GM13976 (cell line): ENCODE results near the gene SETDB2.

Experiments
- DNase-seq: peaks from one replicate; pipeline ENCODE4 v3.0.0; 2012; ENCODE audit warnings: low spot score
- CTCF ChIP-seq: IDR thresholded peaks from 2 replicates; pipeline ENCODE4 v1.5.1; 2012; ENCODE audit warnings: borderline replicate concordance, mild to moderate bottlenecking; ENCODE audit not compliant: insufficient read depth; ENCODE audit errors: extremely low read depth, missing control alignments, control extremely low read depth
- in situ Hi-C: fragments of 300-500 bp; cut with MboI; formaldehyde crosslinking; loops from one replicate; pipeline ENCODE4 v1.12.0; 2022; ENCODE audit warnings: low sequenced_read_pairs, mixed read lengths, inconsistent platforms; ENCODE audit not compliant: unreplicated experiment

The SETDB2 gene

DNA sequence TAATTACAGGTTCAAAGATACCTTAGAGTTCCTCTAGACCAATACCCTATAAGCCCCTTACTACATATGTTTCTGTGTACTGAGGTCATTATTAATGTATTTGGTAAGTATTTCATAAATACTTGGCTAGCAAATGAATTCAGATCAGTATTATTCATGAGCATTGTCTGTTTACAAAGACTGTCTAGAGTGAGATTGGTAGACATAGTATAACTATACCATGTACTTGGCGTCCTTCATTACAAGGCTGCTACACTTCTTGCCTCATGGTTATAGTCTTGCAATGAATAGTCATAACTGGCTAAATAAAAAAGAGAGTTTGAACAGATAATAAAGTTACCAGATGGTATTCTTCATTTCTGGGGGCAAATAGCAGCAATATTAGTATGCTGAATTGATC lies 12.1 kb downstream of the SETDB2 start:
- TF ChIP-seq CTCF, result no peak
- in situ Hi-C loops, result no loop called here
- no peak for DNase-seq

DNA sequence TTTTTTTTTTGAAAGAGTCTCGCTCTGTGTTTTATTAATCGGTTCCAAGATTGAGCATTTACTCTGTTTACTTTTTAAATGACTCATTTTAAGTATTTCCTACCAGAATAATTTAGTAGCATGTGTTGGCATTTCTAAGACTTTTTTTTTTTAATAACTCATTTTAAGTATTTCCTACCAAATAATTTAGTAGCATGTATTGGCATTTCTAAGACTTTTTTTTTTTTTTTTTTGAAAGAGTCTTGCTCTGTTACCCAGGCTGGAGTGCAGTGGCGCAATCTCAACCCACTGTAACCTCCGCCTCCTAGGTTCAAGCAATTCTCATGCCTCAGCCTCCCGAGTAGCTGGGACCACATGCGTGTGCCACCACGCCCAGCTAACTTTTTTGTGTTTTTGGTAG lies 13.1 kb downstream of the SETDB2 start:
- TF ChIP-seq CTCF, result no peak
- in situ Hi-C loops, result no loop called here
- no peak for DNase-seq

- peak; percentile 34 for DNase-seq
- TF ChIP-seq CTCF, result no peak
- in situ Hi-C loops, result no loop called here
These were observed 15.5 kb downstream of the SETDB2 start for GRCh38 chr13:49459580-49459979.

GRCh38 chr13:49464085-49464484 lies 20.0 kb downstream of the SETDB2 start:
- TF ChIP-seq CTCF, result no peak
- in situ Hi-C loops, result no loop called here

GRCh38 chr13:49464621-49465325 lies 20.7 kb downstream of the SETDB2 start:
- in situ Hi-C loops, result no loop called here
- no peak for TF ChIP-seq CTCF
- no peak for DNase-seq

More at GRCh38 chr13:49464085-49464484, 20.0 kb downstream of the SETDB2 start:
- no peak for DNase-seq

- no peak for TF ChIP-seq CTCF
- in situ Hi-C loops, result no loop called here
- DNase-seq, result no peak
These were observed 22.3 kb downstream of the SETDB2 start for GRCh38 chr13:49466292-49466838.
